Stimulated activated CD4-positive, alpha-beta T cell treated with anti-CD3 and anti-CD28 coated beads, Interleukin-2, amount 100 ng/mL, for 48 hours (primary cell): ENCODE results near the gene BCL7B.
"Not testable (repeated sequence)": the region's sequence is repeated elsewhere in the genome, so short reads cannot be mapped to it uniquely, and the experiment has no call there.

Experiments used
- DNase-seq, 2 donors: peaks; one replicate each; pipeline ENCODE4 v3.0.0-alpha.2; 2020

Gene BCL7B

DNA sequence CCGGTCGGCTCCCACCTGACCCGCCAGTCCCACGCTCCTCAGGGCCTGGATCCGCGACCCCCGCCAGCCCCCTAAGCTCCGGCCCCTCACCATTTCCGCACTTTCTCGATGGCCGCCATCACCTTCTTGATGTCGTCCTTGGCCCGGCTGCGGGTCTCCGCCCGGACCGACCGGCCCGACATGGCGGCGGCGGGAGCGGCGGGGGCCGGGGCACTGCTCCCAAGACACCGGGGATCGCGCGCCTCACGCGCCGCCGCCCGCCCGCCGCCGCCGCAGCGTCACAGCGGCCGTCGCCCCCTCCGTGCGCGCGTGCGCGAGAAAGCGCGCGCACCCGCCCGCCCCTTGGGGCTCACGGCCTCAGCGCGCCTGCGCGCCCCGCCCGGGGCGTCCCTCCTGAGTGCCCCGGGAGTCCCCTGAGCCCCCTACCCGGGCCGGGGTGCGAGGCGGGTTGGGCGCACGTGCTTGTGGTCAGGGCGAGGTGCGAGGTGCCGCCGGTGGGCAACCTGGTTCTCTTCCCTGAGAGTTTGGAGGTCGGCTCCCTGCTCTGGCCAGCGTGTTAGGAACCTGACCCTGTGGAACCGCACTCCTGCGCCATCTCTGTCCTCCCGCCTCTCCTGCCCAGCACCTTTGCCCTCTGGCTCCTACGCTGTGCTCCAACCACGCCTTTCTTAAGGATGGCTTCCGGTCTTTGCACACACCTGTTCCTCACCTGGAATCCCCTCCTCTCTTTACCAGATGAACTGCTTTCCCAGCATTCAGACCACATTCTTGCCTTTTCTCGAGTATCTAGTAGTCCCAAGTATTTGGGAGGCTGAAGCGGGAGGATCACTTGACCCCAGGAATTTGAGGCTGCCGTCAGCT is at the start of gene BCL7B:
TSS of gene BCL7B (minus strand) at position 294 of the 861 bp plus-strand sequence. CDS start at position 182, 112 bp downstream.
- peak; percentile 71 to 75 for DNase-seq

DNA sequence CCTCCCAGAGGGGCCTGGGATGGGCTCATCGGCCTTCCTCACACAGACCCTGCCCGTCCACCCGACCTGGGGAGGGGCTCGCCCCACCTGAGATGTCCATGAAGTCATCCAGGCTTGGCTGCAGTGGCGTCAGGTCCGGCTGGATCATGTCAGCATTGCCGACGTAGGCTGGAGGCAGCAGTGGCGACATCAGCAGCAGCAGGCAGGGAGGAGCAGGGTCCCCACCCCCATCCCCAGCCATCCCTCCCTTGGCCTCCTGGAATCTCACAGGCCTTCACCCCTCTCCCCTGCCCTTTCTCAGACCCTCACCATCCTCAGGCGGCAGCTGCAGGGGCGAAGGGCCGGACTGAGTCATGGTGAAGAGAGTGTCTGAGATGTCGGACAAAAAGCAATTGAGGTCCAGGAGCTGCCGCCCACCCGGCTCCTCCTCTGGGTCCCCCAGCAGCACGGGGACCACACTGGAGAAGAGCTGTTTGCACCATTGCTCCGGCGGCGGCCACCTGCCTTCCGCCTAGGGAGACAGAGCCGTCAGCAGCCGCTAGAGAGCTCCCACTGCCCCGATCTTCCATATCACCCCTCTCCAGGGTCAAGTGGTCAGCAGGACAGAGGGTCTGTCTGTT is 48.2 kb upstream of the BCL7B start:
- no peak for DNase-seq

DNA sequence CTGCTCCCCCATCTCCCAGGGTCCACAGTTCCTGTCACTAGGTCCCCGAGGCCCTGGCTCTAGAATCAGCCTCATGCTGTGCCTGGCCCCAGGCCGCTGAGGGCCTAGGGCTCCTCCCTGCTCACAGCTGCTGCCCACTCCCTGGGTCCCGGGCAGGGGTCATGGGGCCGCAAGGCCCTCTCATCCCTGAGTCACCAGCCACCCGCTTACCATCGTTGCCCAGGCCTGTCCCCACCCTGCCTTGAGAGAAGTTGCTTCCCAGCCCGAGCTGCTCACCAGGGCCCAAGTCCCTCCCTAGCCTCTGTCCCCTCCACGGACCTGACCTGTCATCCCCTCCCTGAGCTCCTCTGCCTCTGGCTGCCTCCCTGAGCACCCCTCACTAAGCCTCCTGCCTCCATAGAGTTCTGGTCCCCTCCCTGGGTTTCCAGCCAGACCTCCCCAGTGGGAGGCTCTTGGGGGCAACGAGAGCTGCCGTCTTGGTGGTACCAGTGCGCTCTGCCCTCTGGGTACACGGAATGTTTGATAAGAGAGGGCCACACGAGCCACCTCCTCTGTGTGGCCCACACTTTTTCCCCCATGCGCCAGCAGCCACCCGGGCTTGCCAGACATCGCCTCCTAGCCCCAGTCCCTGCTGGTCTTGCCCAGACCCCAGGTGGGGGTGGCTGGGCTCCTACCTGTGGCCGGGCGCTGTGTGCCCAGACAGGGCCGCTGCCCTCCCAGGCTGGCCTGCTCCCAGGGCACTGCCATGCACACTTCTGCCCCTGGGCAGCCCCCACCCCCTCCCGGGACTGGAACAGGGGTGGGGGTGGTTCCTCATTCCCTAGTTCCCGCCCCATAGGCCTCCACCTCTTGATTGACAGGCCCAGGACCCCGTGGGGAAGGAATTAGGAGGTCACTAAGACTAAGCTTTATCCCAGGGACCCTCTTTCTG is 45.5 kb upstream of the BCL7B start:
- no peak for DNase-seq

DNA sequence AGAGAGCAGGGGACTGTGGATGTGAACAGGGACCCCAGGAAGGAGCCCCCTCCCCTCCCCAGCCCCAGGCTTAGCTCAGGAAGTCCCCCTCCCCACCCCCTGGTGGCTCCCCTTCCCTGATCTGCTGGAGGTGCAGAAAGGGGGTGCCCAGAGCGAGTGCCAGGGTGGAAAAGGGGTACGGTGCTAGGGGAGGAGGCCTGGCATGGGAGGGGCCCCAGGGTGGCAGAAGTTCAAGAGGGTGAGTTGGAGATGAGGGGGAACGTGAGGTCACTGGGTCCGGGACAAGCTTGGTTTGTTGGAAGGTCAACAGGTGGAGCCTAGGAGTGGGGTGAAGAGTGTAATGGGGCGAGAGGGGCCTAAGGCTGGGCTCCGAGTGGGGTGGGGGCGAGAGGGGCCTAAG is 42.4 kb upstream of the BCL7B start:
- DNase-seq: no peak

DNA sequence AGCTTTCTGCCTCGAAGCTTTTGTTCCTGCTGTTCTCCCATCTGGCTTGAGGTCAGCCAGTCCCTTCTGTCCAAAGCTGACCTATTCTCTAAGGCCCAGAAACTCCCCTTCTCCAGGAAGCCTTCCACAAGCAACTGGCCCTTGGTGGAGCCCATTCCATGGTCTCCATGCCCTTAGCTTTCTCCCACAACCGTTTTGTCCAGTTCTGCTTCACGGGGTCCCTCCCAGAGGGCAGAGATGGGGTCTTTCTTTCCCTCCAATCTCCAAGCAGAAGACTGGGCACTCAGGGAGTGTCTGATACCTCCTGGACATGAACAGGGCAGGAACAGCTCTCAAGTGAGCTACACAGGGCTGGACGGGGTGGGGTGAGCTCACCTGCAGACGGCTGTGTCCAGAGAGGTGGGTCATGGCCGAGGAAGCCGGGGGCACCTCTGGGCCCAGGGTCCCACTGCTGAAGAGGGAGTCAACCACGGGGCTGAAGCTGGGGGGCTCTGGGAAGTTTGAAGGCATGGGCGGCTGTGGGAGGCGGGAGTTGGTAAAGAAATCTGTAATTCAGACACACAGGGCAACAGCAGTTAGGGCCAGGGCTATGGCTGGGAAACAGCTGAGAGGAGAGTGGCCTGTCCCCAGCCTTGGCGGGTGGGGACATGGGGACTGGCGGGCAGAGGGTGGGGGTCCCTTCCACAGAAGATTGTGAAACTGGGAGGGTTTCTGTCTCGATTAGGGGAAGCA is 41.8 kb upstream of the BCL7B start:
- no peak for DNase-seq

DNA sequence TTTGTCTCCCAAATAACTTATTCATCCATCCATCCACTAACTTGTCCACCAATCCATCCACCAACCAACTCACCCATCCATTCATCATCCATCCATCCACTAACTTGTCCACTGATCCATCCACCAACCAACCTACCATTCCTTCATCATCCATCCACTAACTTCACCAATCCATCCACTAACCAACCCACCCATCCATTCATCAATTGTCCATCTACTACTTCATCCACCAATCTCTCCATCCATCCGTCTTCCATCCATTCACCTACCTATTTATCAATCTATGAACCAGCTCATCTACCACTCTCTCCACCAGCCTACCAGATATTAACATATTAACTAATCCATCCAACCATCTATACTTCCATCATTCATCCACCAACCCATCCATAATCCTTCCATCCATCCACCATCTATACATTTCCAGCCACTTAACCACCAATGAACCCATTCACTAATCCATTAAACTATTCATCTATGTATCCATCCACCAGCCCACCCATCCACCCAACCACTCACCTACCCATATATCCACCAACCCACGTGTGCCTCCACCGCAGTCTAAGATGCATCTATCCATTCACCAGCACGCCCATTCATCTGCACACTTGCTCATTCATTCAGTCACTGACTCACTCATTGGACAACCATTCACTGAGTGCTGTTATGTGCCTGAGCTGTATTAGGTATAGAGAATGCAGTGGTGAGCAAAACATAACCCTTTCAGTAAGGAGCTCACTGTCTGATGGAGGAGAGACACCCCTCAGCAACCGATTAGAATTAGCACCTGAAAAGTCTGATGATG is 40.7 kb upstream of the BCL7B start:
- DNase-seq: no peak

DNA sequence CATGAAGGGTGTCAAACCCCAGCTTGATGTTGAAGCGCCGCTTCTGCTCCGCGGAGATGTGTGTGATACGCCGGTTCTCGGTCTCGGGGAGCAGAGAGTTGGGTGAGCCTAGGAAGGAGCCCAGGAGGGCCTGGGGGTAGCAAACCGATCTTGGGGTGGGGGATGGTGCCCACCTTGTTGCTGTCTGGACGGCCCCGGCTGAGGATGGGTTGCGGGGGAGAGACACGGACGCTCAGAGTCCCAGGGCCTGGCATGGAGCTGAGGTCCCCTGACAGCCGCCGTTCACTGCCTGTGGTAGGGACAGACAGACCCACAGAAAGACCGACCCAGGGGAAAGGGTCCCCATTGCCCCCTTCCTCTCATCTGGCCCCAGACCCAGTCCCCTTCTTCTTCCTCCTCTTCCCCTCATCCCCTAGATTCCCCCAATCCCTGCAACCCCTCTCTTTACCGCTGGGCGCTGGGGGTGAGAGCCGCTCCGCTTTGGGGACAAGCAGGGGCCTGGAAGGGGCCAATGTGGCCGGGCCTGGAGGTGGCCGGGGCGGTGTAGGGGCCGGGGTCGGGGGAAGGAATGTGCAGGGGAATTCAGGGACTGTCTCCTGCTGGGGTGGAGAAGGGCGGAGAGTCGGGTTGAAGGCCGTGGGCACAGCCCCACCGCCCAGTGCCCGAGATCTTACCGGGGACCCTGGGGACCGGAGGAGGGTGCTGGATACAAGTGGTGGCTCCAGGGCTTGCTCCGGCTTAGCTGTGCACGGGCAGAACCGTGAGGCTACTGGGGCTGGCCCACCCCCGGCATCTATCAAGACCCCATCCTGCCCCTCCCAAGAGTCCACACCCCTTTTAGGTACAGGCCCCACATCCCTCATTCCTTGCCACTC is 38.9 kb upstream of the BCL7B start:
- no peak for DNase-seq

DNA sequence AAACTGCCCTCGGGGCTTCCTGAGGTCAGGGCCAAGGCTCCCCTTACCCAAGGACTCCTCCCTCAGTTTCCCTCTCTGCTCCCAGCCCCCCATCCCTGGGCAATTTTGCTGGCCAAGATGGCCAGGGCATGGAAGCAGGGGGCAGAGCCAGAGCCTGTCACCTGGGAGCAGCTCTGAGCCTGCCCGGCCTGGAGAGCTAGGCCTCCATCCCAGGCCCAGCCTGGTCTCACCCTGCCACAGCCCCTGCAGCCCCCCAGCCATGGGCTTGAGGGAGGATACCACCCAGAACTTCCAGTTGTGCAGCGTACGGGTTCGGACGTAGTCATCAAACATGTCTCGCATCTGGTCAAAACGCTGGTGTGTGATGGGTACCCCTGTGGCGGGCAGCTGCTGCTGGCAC is 37.9 kb upstream of the BCL7B start:
- no peak for DNase-seq

DNA sequence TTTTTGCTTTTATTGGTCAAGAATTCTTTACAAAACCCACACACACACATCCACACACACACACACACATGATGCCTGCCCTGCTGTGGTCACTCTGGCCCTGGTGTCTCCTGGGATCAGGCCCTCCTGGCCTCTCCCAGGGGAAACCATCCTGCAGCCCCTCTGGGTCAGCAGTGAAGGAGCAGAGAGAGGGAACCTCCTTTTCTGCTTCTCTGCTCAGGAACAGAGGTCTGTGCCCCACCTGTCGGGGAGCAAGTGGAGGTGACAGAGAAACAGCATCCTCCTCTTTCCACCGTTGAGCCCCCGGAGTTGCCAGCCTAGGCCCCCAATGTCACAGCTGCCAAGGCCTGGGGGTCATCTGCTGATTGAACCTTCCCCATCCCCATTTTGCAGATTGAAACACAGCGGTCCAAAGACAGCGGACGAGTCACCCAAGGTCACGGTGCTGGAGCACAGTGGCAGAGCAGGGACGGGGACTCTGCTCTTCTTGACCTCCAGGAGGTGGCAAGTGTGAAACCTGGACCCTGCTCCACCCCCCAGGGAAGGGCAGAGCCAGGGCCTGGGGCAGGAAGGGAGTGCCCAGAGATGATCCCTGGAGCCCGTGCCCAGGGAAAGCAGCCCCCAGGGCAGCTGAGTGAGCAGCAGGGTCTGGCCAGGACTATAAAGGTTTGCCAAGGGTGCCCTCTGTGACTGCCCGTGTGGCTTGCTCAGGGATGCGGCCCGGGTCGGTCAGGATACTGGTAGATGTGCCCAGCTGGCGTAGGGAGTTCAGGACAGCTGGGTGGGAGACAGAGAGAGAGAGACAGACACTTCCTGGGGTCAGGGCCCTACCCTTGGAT is 35.9 kb upstream of the BCL7B start:
- DNase-seq: no peak

DNA sequence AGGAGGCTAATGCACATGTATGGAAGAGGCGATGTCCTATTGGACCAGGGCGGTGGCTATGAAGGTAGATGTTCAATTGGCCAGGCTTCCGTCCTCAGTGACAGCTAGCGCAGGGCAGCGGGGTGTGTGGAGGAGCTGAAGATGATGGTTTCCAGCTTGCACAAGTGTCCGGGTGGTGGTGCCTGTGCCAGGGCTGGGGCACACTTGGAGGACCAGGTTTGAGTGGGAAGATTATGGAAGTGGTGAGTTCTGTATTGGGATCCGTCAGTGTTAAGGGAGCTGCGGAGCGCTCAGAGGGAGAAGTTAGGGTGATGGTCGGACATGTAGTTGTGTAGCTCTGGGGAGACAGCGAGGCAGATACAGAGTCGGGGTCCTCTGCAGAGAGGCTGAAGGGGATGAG is 29.4 kb upstream of the BCL7B start:
- DNase-seq: no peak

DNA sequence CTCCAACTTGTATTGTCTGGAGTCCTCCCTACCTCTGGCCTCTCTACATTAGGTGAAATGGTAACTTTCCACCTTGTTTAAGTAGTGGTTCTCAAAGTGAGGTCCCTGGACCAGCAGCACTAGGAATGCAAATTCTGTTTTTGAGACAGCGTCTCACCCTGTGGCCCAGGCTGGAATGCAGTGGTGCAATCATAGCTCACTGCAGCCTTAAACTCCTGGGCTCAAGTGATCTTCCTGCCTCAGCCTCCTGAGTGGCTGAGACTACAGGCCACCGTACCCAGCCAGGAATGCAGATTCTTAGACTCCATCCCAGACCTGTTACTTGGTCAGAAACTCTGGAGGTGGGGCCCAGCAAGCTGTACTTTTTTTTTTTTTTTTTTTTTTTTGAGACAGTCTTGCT is 27.7 kb upstream of the BCL7B start:
- no peak for DNase-seq

DNA sequence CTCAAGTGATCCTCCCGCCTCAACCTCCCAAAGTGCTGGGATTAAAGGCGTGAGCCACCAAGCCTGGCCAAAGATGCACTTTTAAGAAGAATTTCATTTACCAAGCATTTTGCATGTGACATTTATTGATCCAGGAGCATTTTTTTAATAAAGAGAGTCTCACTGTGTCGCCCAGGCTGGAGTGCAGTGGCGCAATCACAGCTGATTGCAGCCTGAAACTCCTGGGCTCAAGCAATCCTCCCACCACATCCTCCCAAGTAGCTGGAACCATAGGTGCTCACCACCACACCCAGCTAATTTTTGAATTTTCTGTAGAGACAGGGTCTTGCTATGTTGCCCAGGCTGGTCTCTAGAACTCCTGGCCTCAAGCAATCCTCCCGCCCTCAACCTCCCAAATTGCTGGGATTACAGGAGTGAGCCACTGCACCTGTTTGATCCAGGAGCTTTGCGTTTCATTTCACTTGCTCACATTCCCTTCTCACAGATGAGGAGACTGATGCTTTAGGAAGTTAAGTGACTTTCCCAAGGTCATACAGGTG is 25.2 kb upstream of the BCL7B start:
- no peak for DNase-seq

DNA sequence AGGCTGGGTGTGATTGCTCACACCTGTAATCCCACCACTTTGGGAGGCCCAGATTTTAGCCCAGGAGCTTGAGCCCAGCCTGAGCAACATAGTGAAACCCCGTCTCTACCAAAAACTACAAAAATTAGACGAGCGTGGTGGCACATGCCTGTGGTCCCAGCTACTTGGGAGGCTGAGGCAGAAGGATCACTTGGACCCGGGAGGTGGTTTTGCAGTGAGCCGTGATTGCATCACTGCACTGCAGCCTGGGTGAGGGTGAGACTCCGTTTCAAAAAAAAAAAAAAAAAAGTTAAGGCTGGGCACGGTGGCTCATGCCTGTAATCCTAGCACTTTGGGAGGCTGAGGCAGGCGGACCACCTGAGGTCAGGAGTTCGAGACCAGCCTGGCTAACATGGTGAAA is 23.5 kb upstream of the BCL7B start:
- DNase-seq: not testable (repeated sequence)

DNA sequence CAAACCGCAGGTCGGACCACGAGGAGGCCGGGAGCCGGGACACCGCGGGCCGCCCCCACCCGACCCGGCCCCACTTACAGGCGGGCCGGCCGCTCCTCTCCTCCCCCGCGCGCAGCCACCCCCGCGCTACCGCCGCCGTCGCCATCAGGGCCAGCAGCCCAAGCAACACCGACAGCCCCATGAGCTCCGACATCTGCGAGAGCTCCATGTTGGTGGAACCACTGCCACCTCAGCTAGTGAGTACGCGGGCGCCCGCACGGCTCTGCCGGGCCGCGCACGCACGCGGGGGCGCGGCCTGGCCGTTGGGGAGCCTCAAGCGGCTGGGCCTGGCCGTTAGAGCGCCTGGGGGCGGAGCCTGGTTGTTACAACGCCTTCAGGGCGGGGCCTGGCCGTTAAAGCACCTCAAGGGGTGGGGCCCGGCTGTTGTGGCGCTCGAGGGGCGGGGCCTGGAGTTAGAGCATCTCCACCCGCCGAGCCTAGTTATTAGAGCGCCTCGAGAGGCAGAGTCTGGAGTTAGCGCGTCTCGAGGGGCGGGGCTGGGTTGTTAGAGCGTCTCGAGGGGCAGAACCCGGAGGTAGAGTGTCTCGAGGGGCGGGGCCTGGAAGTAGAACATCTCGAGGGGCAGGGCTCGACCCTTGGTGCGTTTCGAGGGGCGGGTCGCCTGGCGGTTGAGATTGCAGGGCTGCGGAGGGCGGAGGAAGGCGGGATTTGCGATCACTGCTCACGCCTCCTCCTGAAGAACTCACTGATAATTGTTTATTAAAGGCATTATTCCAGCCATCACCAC is 21.0 kb upstream of the BCL7B start, which contains the start of gene TBL2:
TSS of gene TBL2 (minus strand) at position 238 of the 787 bp plus-strand sequence. CDS start at position 208, 30 bp downstream.
- peak; percentile 99 for DNase-seq

DNA sequence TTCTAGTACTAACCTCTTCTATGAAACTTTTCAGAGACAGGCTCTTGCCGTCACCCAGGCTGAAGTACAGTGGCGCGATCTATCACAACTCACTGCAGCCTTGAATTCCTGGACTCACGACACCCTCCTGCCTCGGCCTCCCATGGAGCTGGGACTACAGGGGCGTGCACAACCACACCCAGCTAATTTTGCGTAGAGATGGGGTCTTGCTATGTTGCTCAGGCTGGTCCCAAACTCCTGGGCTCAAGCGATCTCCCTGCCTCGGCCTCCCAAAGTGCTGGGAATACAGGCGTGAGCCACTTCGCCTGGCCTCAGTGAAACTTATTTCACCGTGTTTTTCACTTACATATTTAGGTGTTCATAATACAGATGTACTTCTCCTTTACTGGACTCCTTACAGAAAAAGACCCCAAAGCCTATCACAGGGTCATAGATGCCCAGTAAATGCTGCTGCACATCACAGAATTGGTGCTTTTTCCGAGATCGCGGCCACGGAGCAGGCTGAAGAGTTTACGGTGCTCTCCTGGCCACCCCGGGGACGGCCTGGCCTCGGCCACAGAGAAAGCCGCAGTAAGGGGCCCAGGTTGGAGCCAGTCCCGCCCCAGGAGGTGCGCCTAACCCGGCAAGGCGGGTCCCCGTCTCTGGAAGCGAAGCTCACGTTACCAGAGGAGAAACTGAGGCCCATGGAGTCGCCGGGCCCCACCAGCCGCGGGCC is 20.3 kb upstream of the BCL7B start:
- no peak for DNase-seq

DNA sequence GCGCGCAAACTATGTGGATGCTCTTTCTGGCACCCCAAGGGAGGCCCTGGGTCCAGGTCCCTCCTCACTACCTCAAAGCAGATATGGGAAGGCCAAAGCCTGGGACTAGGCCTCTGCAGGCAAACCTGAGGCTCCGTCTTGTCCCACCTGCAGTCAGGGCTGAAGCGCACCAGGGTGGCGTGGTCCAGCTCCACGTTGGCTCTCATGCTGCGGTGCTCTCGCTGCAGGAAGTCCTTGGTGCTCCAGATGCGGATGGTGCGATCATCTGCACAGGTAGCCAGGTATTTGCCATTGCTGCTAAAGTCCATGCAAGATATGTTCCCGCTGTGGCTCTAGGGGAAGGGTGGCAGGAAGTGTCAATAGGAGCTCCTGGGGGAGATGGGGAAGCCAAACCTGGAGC is 16.3 kb upstream of the BCL7B start:
- DNase-seq: no peak

DNA sequence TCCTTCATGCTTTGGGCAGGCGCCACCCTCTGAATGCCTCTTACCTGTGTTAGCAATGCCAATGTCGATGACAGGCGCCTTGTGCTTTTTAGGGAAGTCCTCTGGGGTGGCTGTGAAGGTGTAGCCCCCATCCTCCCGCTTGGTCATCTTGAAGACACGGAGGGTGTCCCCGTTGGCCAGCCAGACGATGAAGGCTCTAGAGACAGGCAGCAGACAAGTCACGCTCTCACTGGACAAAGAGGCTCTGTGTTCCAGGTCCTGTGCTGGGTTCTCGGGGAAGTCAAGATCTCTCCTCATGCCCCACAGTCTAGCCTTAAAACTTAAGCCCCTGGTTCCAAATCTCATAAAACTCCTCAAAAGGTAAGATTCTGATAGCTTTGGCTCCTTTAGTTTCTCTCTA is 15.8 kb upstream of the BCL7B start:
- no peak for DNase-seq

DNA sequence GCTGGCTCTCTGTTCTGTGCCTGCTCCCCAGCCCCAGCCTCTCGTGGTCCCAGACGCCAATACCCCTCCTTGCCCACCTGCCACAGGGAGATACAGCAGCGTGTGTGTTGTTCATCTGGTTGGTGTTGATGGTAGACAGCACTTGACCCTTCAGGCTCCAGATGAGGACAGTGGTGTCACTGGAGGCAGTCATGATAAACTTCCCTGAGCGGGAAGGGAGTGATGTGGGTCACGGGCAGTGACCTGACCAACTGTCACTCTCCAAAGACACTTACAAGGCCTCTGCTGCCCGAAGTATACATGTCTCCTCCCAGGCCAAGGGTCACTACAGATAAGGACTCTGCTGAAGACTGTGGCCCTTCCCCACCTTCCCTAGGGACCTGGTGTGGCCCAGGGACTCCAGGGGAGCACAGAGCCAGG is 15.3 kb upstream of the BCL7B start:
- no peak for DNase-seq
